ENCODE measurements around the gene METTL5.
"Not testable (repeated sequence)": the region's sequence is repeated elsewhere in the genome, so short reads cannot be mapped to it uniquely, and the experiment has no call there.

METTL5 gene

GRCh38 chr2:169828141-169828811, 3.6 kb upstream of the METTL5 start:
- no peak for DNase-seq (ENCODE audit: low read depth in 2 of 2)

- DNase-seq (ENCODE audit: low read depth in 2 of 2), result peak; percentile 81 to 83
Measured at GRCh38 chr2:169827272-169828140, 2.8 kb upstream of the METTL5 start, which contains the start of gene UBR3. Gene UBR3, plus strand, starts transcription at chr2:169827454. Its CDS starts 54 bp downstream, at chr2:169827508.

GRCh38 chr2:169823996-169824372, 721 bp downstream of the METTL5 start:
- DNase-seq (ENCODE audit: low read depth in 2 of 2), result no peak

GRCh38 chr2:169822785-169823392, 1.8 kb downstream of the METTL5 start:
- no peak for DNase-seq (ENCODE audit: low read depth in 2 of 2)

- no peak for DNase-seq (ENCODE audit: low read depth in 2 of 2)
Measured at GRCh38 chr2:169822036-169822435, 2.7 kb downstream of the METTL5 start.

GRCh38 chr2:169820101-169820500, 4.6 kb downstream of the METTL5 start:
- not testable (repeated sequence) for DNase-seq (ENCODE audit: low read depth in 2 of 2)

- DNase-seq (ENCODE audit: low read depth in 2 of 2), result no peak
Measured at GRCh38 chr2:169819106-169819505, 5.6 kb downstream of the METTL5 start.

GRCh38 chr2:169818241-169818640, 6.5 kb downstream of the METTL5 start:
- DNase-seq (ENCODE audit: low read depth in 2 of 2), result no peak

GRCh38 chr2:169817369-169817768, 7.3 kb downstream of the METTL5 start:
- DNase-seq (ENCODE audit: low read depth in 2 of 2), result not testable (repeated sequence)

- DNase-seq (ENCODE audit: low read depth in 2 of 2), result not testable (repeated sequence)
Measured at GRCh38 chr2:169816961-169817360, 7.7 kb downstream of the METTL5 start.

- peak; percentile 62 to 68 for DNase-seq (ENCODE audit: low read depth in 2 of 2)
Measured at GRCh38 chr2:169815849-169816248, 8.9 kb downstream of the METTL5 start.

GRCh38 chr2:169808221-169808620, 16.5 kb downstream of the METTL5 start:
- DNase-seq (ENCODE audit: low read depth in 2 of 2), result no peak

GRCh38 chr2:169806586-169806985, 18.1 kb downstream of the METTL5 start:
- DNase-seq (ENCODE audit: low read depth in 2 of 2), result no peak

- no peak for DNase-seq (ENCODE audit: low read depth in 2 of 2)
Measured at GRCh38 chr2:169803480-169803879, 21.2 kb downstream of the METTL5 start.

GRCh38 chr2:169798718-169799592, 25.8 kb downstream of the METTL5 start, which contains the start of gene SSB:
Gene SSB, plus strand, starts transcription at chr2:169798871. Its CDS starts 2,090 bp downstream, at chr2:169800961.
- DNase-seq (ENCODE audit: low read depth in 2 of 2), result peak; percentile 75 to 76

GRCh38 chr2:169798397-169798717, 26.3 kb downstream of the METTL5 start:
- no peak for DNase-seq (ENCODE audit: low read depth in 2 of 2)

GRCh38 chr2:169797601-169798000, 27.1 kb downstream of the METTL5 start:
- DNase-seq (ENCODE audit: low read depth in 2 of 2), result no peak

GRCh38 chr2:169796441-169796840, 28.3 kb downstream of the METTL5 start:
- no peak for DNase-seq (ENCODE audit: low read depth in 2 of 2)

- DNase-seq (ENCODE audit: low read depth in 2 of 2), result no peak
Measured at GRCh38 chr2:169795181-169795580, 29.5 kb downstream of the METTL5 start.

GRCh38 chr2:169790581-169790980, 34.1 kb downstream of the METTL5 start:
- no peak for DNase-seq (ENCODE audit: low read depth in 2 of 2)

GRCh38 chr2:169782513-169782912, 42.2 kb downstream of the METTL5 start:
- no peak for DNase-seq (ENCODE audit: low read depth in 2 of 2)
